B cell (primary cell): ENCODE data around the gene MAFF. TPM values are rescaled to one million over a fixed set of nuclear protein-coding genes. Genes with fewer than 3 reads are reported as not detected.

ENCODE experiments used
- ATAC-seq: fragments of 200-7000 bp; cut with Tn5 transposase; one replicate; pipeline ENCODE4 v1.10.0; 2021; ENCODE audit warnings: low read depth, mild to moderate bottlenecking, moderate number of reproducible peaks, moderate library complexity
- CTCF ChIA-PET: fragments of 350-600 bp; sonication (Branson Sonifier 250); formaldehyde crosslinking; loops from one replicate; lab custom pipeline; 2021; ENCODE audit warnings: antibody characterized with exemption, inconsistent platforms; lab: Charles Lee
- POLR2A ChIA-PET: fragments of 350-600 bp; sonication (Branson Sonifier 250); formaldehyde crosslinking; loops from one replicate; lab custom pipeline; 2021; ENCODE audit warnings: antibody characterized with exemption; lab: Charles Lee
- DNase-seq: peaks from one replicate; pipeline ENCODE4 v3.0.0; 2013
- H2AFZ ChIP-seq: 2 replicates; pipeline ENCODE4 v1.6.1; 2012; ENCODE audit warnings: mild to moderate bottlenecking, low read depth, low read length; ENCODE audit not compliant: insufficient read depth, poor library complexity, severe bottlenecking
- H3K27ac ChIP-seq, 2 donors: 1 replicate in 1 of 2; 2 replicates in 1 of 2; pipeline ENCODE4 v1.5.1; 2012 to 2013; ENCODE audit warnings: low read length in 2 of 2, mild to moderate bottlenecking in 2 of 2, moderate library complexity in 1 of 2
- H3K27me3 ChIP-seq, 4 experiments: fragments of 200-600 bp in 1 of 4; sonication (generic) in 1 of 4; replicated peaks in 1 of 4; 1 replicate in 2 of 4; 2 replicates in 2 of 4; pipeline versions ENCODE4 v1.6.1 to v1.7.0; 2013 to 2016; ENCODE audit warnings: low read length in 3 of 4, mild to moderate bottlenecking in 2 of 4, mixed read lengths in 1 of 4, moderate library complexity in 1 of 4; ENCODE audit not compliant: insufficient read depth in 4 of 4, control insufficient read depth in 3 of 4; ENCODE audit errors: control extremely low read depth in 1 of 4
- H3K36me3 ChIP-seq, 2 experiments: replicated peaks in 1 of 2; 1 replicate in 1 of 2; 2 replicates in 1 of 2; pipeline versions ENCODE4 v1.6.1 to v1.7.1; 2013; ENCODE audit warnings: low read length in 1 of 2; ENCODE audit not compliant: insufficient read depth in 2 of 2, control insufficient read depth in 1 of 2; ENCODE audit errors: control extremely low read depth in 1 of 2, extremely low read depth in 1 of 2
- H3K4me1 ChIP-seq, 2 donors: fragments of 200-600 bp in 1 of 2; sonication (generic) in 1 of 2; 1 replicate in 1 of 2; 2 replicates in 1 of 2; pipeline versions ENCODE4 v1.5.1 to v1.6.1; 2013 to 2017; ENCODE audit warnings: low read length in 2 of 2; ENCODE audit not compliant: control insufficient read depth in 2 of 2, insufficient read depth in 2 of 2
- H3K4me2 ChIP-seq: replicated peaks from 2 replicates; pipeline ENCODE3; 2012; ENCODE audit warnings: mild to moderate bottlenecking, low read depth, low read length; ENCODE audit not compliant: poor library complexity, severe bottlenecking
- H3K4me3 ChIP-seq, 5 experiments: fragments of 200-600 bp in 1 of 5; sonication (generic) in 1 of 5; 1 replicate in 3 of 5; 2 replicates in 2 of 5; pipeline versions ENCODE4 v1.5.1 to v1.7.0; 2011 to 2016; ENCODE audit warnings: low read length in 4 of 5, mild to moderate bottlenecking in 4 of 5, low read depth in 2 of 5, control low read depth in 1 of 5, moderate library complexity in 1 of 5; ENCODE audit not compliant: insufficient read depth in 1 of 5; ENCODE audit errors: control extremely low read depth in 1 of 5, extremely low read depth in 1 of 5
- H3K79me2 ChIP-seq: fragments of 200-600 bp; sonication (generic); one replicate; pipeline ENCODE4 v1.6.0; 2016; ENCODE audit warnings: low read length; ENCODE audit not compliant: control insufficient read depth, insufficient read depth
- H3K9ac ChIP-seq: fragments of 200-600 bp; sonication (generic); 2 replicates; pipeline ENCODE4 v1.6.1; 2017; ENCODE audit warnings: mild to moderate bottlenecking, low read length, moderate library complexity
- H3K9me3 ChIP-seq, 3 donors: one replicate each; pipeline versions ENCODE4 v1.6.1 to v1.7.1; 2013; ENCODE audit warnings: low read length in 2 of 3; ENCODE audit not compliant: control insufficient read depth in 2 of 3, insufficient read depth in 1 of 3; ENCODE audit errors: control extremely low read depth in 1 of 3
- H4K20me1 ChIP-seq: 2 replicates; pipeline ENCODE4 v1.6.0; 2012; ENCODE audit warnings: mild to moderate bottlenecking, low read length; ENCODE audit not compliant: insufficient read depth, control insufficient read depth, poor library complexity, severe bottlenecking
- H3K27ac Mint-ChIP-seq: one replicate; pipeline ENCODE4 v1.8.0; 2021; ENCODE audit warnings: mixed read lengths
- H3K27me3 Mint-ChIP-seq: one replicate; pipeline ENCODE4 v1.8.0; 2021; ENCODE audit warnings: mixed read lengths
- H3K4me1 Mint-ChIP-seq: one replicate; pipeline ENCODE4 v1.8.0; 2021; ENCODE audit warnings: mixed read lengths
- H3K4me3 Mint-ChIP-seq: one replicate; pipeline ENCODE4 v1.8.0; 2021; ENCODE audit warnings: mixed read lengths
- H3K9me3 Mint-ChIP-seq: one replicate; pipeline ENCODE4 v1.8.0; 2022; ENCODE audit warnings: mixed read lengths; ENCODE audit not compliant: insufficient read depth
- CTCF ChIP-seq: fragments of 200-600 bp; IDR thresholded peaks from one replicate; pipeline ENCODE4 v1.8.0; 2022; ENCODE audit warnings: antibody characterized with exemption, mild to moderate bottlenecking
- EZH2 ChIP-seq: IDR thresholded peaks from 2 replicates; pipeline ENCODE4 v1.6.1; 2012; ENCODE audit warnings: borderline replicate concordance, low read depth, mild to moderate bottlenecking, moderate library complexity, low read length; ENCODE audit not compliant: insufficient read depth, poor library complexity, severe bottlenecking
- WGBS: methylation state at CpG from one replicate; pipeline ENCODE4 v1.1.5; 2013; ENCODE audit warnings: missing lambda C conversion rate; ENCODE audit not compliant: insufficient coverage; 5-methylcytosine and 5-hydroxymethylcytosine counted together
- intact Hi-C: fragments of 100-400 bp; cut with micrococcal nuclease; formaldehyde crosslinking; loops from one replicate; pipeline ENCODE4 v1.10.0; 2022
- polyA plus RNA-seq: library from polyadenylated mRNA; depleted of rRNA; stranded (reverse); fragments of >200 nt; gene quantifications from 2 replicates; pipeline ENCODE4 v1.2.3, GENCODE V29; 2012
- total RNA-seq, 2 donors: library from RNA; stranded (reverse); fragments of 120-200 nt in 1 of 2; gene quantifications; 1 replicate in 1 of 2; 2 replicates in 1 of 2; pipeline versions ENCODE4 v1.2.3 to v1.2.4, GENCODE V29; 2013 to 2022

MAFF gene
- total and polyA plus RNA-seq, 2 donors (not counting 1 experiment from before 2014, with no cell fraction given) = 5.3 to 18.0 TPM

- Mint-ChIP-seq H3K4me3 (no peak overlapping the region), H3K4me1 (no peaks in the 10 kb centered on the region), H3K27me3 (no peaks in the 10 kb centered on the region), H3K9me3 (no peaks in the 10 kb centered on the region), H3K27ac (no peak overlapping the region)
- H3K9me3 ChIP-seq = no peaks in the 10 kb centered on the region
- H3K4me2 ChIP-seq = no peak overlapping the region
- H4K20me1 ChIP-seq = no peaks in the 10 kb centered on the region
- ATAC-seq (no peak), DNase-seq (peak; percentile 48)
- TF ChIP-seq EZH2 (no peak), CTCF (peak; percentile 35)
- no peaks in the 10 kb centered on the region for H3K36me3 ChIP-seq
- H2AFZ ChIP-seq = no peak overlapping the region
- H3K9ac ChIP-seq = no peak overlapping the region
- H3K4me1 ChIP-seq = no peaks in the 10 kb centered on the region
- no peaks in the 10 kb centered on the region for H3K27me3 ChIP-seq
- intact Hi-C loops = no loop called here
- no peak overlapping the region for H3K4me3 ChIP-seq
- CTCF ChIA-PET = interaction anchor here (1.5 to 4.6 kb wide), 3 partner anchors 31 to 178 kb away, joined by 4 to 30 read pairs (median 25); no protein-coding TSS in a partner anchor
- no peak overlapping the region for H3K27ac ChIP-seq
- H3K79me2 ChIP-seq = no peaks in the 10 kb centered on the region
- WGBS = 71% methylated on average over 12 of the region's 15 CpGs
- POLR2A ChIA-PET = interaction anchor here (0.6 kb wide), 2 partner anchors 115 to 117 kb away, joined by 3 read pairs; no protein-coding TSS in a partner anchor
These were observed 28.5 kb downstream of the MAFF start for GRCh38 chr22:38230108-38230825.

- Mint-ChIP-seq H3K27me3 (no peaks in the 10 kb centered on the region), H3K27ac (no peak overlapping the region), H3K9me3 (no peaks in the 10 kb centered on the region), H3K4me1 (no peaks in the 10 kb centered on the region), H3K4me3 (no peak overlapping the region)
- Histone ChIP-seq H3K4me1 (no peaks in the 10 kb centered on the region), H3K36me3 (no peaks in the 10 kb centered on the region), H3K4me2 (no peak overlapping the region), H3K27me3 (no peaks in the 10 kb centered on the region), H4K20me1 (no peaks in the 10 kb centered on the region), H3K27ac (no peak overlapping the region), H3K4me3 (no peak overlapping the region), H3K79me2 (no peaks in the 10 kb centered on the region), H3K9me3 (no peaks in the 10 kb centered on the region), H2AFZ (no peak overlapping the region), H3K9ac (no peak overlapping the region)
- CTCF ChIA-PET = interaction anchor here (1.5 to 4.6 kb wide), 3 partner anchors 32 to 178 kb away, joined by 4 to 30 read pairs (median 25); no protein-coding TSS in a partner anchor
- intact Hi-C loops = no loop called here
- POLR2A ChIA-PET = no interaction called here
- TF ChIP-seq EZH2 (no peak), CTCF (no peak)
- DNase-seq (no peak), ATAC-seq (no peak)
- 94% methylated on average over 7 of the region's 9 CpGs for WGBS
These were observed 29.1 kb downstream of the MAFF start for GRCh38 chr22:38230916-38231315.
